Transverse colon (tissue), 4 donors: Measurements from ENCODE around the gene SMYD3. TPM values are rescaled to one million over a fixed set of nuclear protein-coding genes. Genes with fewer than 3 reads are reported as not detected.

Experiments used
- DNase-seq: peaks from one replicate; pipeline ENCODE4 v3.0.0-alpha.2; 2019
- H3K27ac ChIP-seq, 4 donors: fragments of 200-600 bp; sonication (generic); 2 replicates each; pipeline ENCODE4 v1.5.1; 2016 to 2018; ENCODE audit warnings: inconsistent platforms in 4 of 4
- H3K27me3 ChIP-seq: fragments of 200-600 bp; sonication (generic); 2 replicates; pipeline ENCODE4 v1.5.1; 2017; ENCODE audit warnings: inconsistent platforms
- H3K36me3 ChIP-seq, 4 donors: fragments of 200-600 bp; sonication (generic); 2 replicates each; pipeline ENCODE4 v1.5.1; 2017 to 2019; ENCODE audit warnings: inconsistent platforms in 4 of 4
- H3K4me1 ChIP-seq, 4 donors: fragments of 200-600 bp; sonication (generic); 2 replicates each; pipeline ENCODE4 v1.5.1; 2017 to 2020; ENCODE audit warnings: inconsistent platforms in 4 of 4
- H3K4me3 ChIP-seq, 4 donors: fragments of 200-600 bp; sonication (generic); 1 replicate in 1 of 4; 2 replicates in 3 of 4; pipeline versions ENCODE4 v1.5.1 to v1.6.1; 2017 to 2019; ENCODE audit warnings: inconsistent platforms in 4 of 4
- H3K9me3 ChIP-seq, 2 donors: fragments of 200-600 bp; sonication (generic); 2 replicates each; pipeline ENCODE4 v1.5.1; 2017 to 2019; ENCODE audit warnings: inconsistent platforms in 2 of 2
- EP300 ChIP-seq: sonication (generic); formaldehyde crosslinking; IDR thresholded peaks from one replicate; pipeline ENCODE4 v1.6.1; 2017; ENCODE audit warnings: antibody characterized with exemption, low read depth
- POLR2A ChIP-seq: fragments of 450-650 bp; IDR thresholded peaks from one replicate; pipeline ENCODE4 v1.6.1; 2016; ENCODE audit warnings: antibody characterized with exemption, mild to moderate bottlenecking, moderate library complexity
- POLR2AphosphoS5 ChIP-seq, 3 donors: sonication (generic); formaldehyde crosslinking; IDR thresholded peaks; one replicate each; pipeline ENCODE4 v1.6.1; 2016; ENCODE audit warnings: antibody characterized with exemption in 3 of 3
- WGBS, 2 donors: methylation state at CpG; one replicate each; pipeline ENCODE4 v1.1.5; 2018; ENCODE audit warnings: low coverage in 1 of 2; 5-methylcytosine and 5-hydroxymethylcytosine counted together
- in situ Hi-C, 4 donors: fragments of 200-750 bp; cut with MboI; loops; one replicate each; pipeline versions ENCODE4 v1.15.0 to v1.15.1; 2017; ENCODE audit warnings: low sequenced_read_pairs in 3 of 4, low pct_ligation_motif_present in 1 of 4, low pct_unique_long_range_greater_than_20kb in 1 of 4
- intact Hi-C: fragments of 100-400 bp; cut with DNase I; formaldehyde crosslinking; loops from one replicate; pipeline ENCODE4 v1.15.1; 2023; ENCODE audit warnings: low total_unique reads
- total RNA-seq, 4 donors: library from RNA; depleted of rRNA; stranded (reverse); fragments of >200 nt; gene quantifications; one replicate each; pipeline ENCODE4 v1.1.0, GENCODE V29; 2016
- TF ChIP-seq, protein P1 (sequence below), 5 experiments: fragments of 200-600 bp in 3 of 5; fragments of 450-650 bp in 2 of 5; sonication (generic) in 3 of 5; IDR thresholded peaks; 1 replicate in 2 of 5; 2 replicates in 3 of 5; pipeline ENCODE4 v1.5.1; 2016 to 2017; ENCODE audit warnings: antibody characterized with exemption in 5 of 5, inconsistent platforms in 3 of 5, mild to moderate bottlenecking in 2 of 5, moderate library complexity in 1 of 5

SMYD3 gene
- total RNA-seq, 4 donors from 2014 or later, result 10.5 to 31.3 (median 25.8) TPM

DNA sequence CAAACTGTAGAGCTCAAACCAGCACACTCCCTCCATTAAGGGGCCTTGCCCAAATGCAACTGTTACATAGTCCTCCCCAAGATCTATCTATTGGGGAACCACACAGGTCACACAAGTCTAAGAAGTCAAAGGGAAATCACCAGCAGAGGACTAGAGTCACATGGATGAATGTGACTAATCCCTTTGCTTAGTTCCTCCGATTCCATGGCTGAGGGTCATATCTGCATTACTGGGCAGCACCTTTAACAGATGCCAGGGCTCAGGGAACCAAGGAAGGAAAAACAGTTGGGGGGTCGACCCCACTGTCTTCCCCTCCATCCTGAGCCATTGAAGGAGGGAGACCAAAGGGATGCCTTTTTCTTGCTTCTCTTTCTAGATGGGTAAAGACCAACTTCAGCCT lies 23.4 kb upstream of the SMYD3 start:
- no peaks in the 10 kb centered on the region for H3K27me3 ChIP-seq
- no peak overlapping the region for H3K27ac ChIP-seq
- no peak overlapping the region for H3K4me3 ChIP-seq
- peaks cover 8% of the 10 kb centered on the region in 2 donors for H3K9me3 ChIP-seq
- no peaks in the 10 kb centered on the region for H3K4me1 ChIP-seq
- TF ChIP-seq EP300, result no peak
- TF ChIP-seq, protein P1, sequence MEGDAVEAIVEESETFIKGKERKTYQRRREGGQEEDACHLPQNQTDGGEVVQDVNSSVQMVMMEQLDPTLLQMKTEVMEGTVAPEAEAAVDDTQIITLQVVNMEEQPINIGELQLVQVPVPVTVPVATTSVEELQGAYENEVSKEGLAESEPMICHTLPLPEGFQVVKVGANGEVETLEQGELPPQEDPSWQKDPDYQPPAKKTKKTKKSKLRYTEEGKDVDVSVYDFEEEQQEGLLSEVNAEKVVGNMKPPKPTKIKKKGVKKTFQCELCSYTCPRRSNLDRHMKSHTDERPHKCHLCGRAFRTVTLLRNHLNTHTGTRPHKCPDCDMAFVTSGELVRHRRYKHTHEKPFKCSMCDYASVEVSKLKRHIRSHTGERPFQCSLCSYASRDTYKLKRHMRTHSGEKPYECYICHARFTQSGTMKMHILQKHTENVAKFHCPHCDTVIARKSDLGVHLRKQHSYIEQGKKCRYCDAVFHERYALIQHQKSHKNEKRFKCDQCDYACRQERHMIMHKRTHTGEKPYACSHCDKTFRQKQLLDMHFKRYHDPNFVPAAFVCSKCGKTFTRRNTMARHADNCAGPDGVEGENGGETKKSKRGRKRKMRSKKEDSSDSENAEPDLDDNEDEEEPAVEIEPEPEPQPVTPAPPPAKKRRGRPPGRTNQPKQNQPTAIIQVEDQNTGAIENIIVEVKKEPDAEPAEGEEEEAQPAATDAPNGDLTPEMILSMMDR (IDR thresholded peaks at IDR 0.05), result no peak
- no peak for TF ChIP-seq POLR2AphosphoS5 (IDR thresholded peaks at IDR 0.05)
- no peak for TF ChIP-seq POLR2A
- no peak for DNase-seq
- in situ Hi-C loops, result no loop called here
- intact Hi-C loops, result no loop called here
- no peaks in the 10 kb centered on the region for H3K36me3 ChIP-seq
- 62 to 100% methylated on average over 2 of the region's 2 CpGs for WGBS, 2 donors

DNA sequence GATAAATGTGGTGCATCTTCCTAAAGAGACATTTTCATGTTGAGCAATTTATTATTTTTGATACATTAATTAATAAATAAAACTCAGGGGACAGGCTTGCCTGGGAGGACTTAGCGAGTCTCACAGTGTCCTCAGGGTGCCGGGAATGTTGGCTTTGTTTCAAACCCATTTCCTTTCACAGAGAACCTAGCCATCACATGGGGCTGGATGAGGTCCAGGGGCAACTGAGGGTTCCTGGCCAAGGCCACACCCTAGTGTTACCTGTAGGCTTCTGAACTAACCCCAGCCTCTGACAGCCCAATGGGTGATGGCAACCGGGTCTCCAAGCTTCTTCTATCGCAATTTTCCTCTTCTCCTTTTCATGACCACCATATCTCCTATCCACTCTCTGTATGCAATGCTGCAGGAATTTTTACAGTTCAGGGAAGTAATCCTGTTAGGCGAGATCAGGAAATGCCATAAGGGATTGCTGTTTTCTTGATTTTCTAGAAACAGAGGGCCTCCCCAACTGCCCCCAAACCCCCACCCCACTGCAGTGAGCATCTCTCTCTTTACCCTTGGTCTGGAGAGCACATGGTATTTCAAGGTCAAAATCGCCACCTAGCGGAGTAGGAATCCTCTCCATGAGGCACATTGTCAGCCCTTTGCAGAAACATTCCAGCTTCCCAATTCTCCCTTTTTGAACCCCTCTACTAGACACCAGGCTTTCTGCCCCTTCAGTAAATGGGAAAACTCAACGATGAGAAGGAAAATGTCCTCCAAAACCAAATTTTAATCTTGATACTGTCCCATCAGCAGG lies 22.1 kb upstream of the SMYD3 start:
- in situ Hi-C loops, result no loop called here
- WGBS, 2 donors, result 54 to 76% methylated on average over 5 to 8 of the region's 8 CpGs
- H3K9me3 ChIP-seq, result peaks cover 8% of the 10 kb centered on the region in 2 donors
- DNase-seq, result no peak
- no peak overlapping the region for H3K27ac ChIP-seq
- TF ChIP-seq POLR2A (no peak), POLR2AphosphoS5 (IDR thresholded peaks at IDR 0.05) (no peak), EP300 (no peak)
- TF ChIP-seq, protein P1 (IDR thresholded peaks at IDR 0.05), result no peak
- H3K36me3 ChIP-seq, result no peaks in the 10 kb centered on the region
- intact Hi-C loops, result loop anchor here (2.0 kb wide), 1 partner anchor 14 kb away; no protein-coding TSS in a partner anchor
- no peaks in the 10 kb centered on the region for H3K27me3 ChIP-seq
- no peak overlapping the region for H3K4me3 ChIP-seq
- H3K4me1 ChIP-seq, result no peaks in the 10 kb centered on the region

DNA sequence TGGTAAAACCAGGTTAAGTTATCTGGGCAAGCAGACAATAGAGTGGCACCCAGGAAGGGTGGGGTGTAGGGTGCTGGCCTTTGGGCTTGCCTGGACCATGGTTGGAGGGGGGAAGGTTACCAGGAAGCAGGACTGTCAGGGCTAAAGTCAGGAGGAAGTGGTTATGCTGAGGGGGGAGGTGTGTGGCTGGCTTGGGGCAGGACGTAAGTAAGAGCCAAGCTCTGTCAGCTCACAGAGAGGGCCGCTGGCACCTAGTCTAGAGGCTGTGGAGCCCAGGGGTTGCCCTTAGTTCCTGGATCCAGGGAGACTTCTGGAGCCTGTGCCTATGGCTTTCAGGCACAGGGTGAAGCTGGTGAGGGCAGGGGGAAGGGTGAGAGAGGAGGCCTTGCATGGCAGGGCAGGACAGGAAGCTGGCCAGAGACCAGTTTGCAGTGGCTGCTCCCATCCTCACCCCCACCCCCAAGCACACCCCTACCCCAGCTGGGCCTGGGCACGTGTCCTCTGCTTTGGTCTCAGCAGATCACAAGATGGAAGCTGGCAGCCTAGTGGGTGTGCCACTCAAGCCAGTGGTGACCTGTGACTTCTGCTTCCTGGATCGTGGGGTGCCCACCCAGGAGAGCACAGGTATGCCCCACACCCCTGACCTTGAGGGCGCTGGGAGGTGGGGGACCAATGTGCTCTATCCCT lies 20.5 kb upstream of the SMYD3 start:
- TF ChIP-seq EP300, result no peak
- TF ChIP-seq, protein P1 (IDR thresholded peaks at IDR 0.05), result no peak
- Histone ChIP-seq H3K27ac (no peak overlapping the region), H3K36me3 (no peaks in the 10 kb centered on the region), H3K27me3 (no peaks in the 10 kb centered on the region), H3K9me3 (peaks cover 8% of the 10 kb centered on the region in 2 donors), H3K4me3 (no peak overlapping the region), H3K4me1 (no peaks in the 10 kb centered on the region)
- 66% methylated on average over 5 of the region's 5 CpGs; no CpG with 5 or more reads in 1 of the 2 donors for WGBS, 2 donors
- DNase-seq, result no peak
- in situ Hi-C loops (no loop called here), intact Hi-C loops (loop anchor here (2.0 kb wide), 1 partner anchor 13 kb away; no protein-coding TSS in a partner anchor)

- no peak for DNase-seq
- TF ChIP-seq, protein P1 (IDR thresholded peaks at IDR 0.05), result no peak
- TF ChIP-seq POLR2AphosphoS5 (IDR thresholded peaks at IDR 0.05), result no peak
- no peak for TF ChIP-seq POLR2A
- no peak for TF ChIP-seq EP300
- Histone ChIP-seq H3K4me3 (no peak overlapping the region), H3K27ac (no peak overlapping the region), H3K27me3 (no peaks in the 10 kb centered on the region), H3K4me1 (no peaks in the 10 kb centered on the region), H3K36me3 (no peaks in the 10 kb centered on the region), H3K9me3 (peaks cover 8% of the 10 kb centered on the region in 2 donors)
- WGBS, 2 donors, result 85 to 100% methylated on average over 1 to 7 of the region's 7 CpGs
- in situ Hi-C loops, result no loop called here
- intact Hi-C loops, result no loop called here
Observed at GRCh38 chr1:246526915-246527314, 19.8 kb upstream of the SMYD3 start.
